Spleen (tissue), 7 donors: ENCODE measurements around the gene HADHB.

Source experiments
- CTCF ChIP-seq, 11 experiments: fragments of 200-600 bp in 7 of 11; fragments of 450-650 bp in 4 of 11; sonication (generic) in 4 of 11; IDR thresholded peaks in 8 of 11; conservative IDR thresholded peaks in 3 of 11; 1 replicate in 7 of 11; 2 replicates in 4 of 11; pipeline versions ENCODE4 v1.4.0 to v1.8.0; 2016 to 2021; ENCODE audit warnings: antibody characterized with exemption in 11 of 11, inconsistent platforms in 4 of 11, mild to moderate bottlenecking in 1 of 11
- POLR2A ChIP-seq, 3 donors: fragments of 450-650 bp; IDR thresholded peaks; one replicate each; pipeline ENCODE4 v1.5.1; 2017; ENCODE audit warnings: antibody characterized with exemption in 3 of 3, mild to moderate bottlenecking in 1 of 3
- donor health status: DM: no; HTN: no; CAD: no; lungs with moderate emphysema.
- donor health status: DM: no; HTN: no; CAD: no.
- donor health status: DM: no; HTN: no; CAD: no.

- no peak for TF ChIP-seq CTCF (IDR thresholded peaks at IDR 0.05 in 8 of 11, conservative IDR thresholded peaks at IDR 0.05 in 3 of 11)
- no peak for TF ChIP-seq POLR2A (IDR thresholded peaks at IDR 0.05)
These were observed 58.1 kb downstream of the HADHB start for GRCh38 chr2:26302846-26303245.
